LNCAP (cell line): ENCODE results near the gene CCDC136.

ENCODE experiments used
- TF ChIP-seq, protein P1 (sequence below): fragments of 450-650 bp; IDR thresholded peaks from 2 replicates; pipeline ENCODE4 v1.5.1; 2017; ENCODE audit warnings: mild to moderate bottlenecking

CCDC136 gene

DNA sequence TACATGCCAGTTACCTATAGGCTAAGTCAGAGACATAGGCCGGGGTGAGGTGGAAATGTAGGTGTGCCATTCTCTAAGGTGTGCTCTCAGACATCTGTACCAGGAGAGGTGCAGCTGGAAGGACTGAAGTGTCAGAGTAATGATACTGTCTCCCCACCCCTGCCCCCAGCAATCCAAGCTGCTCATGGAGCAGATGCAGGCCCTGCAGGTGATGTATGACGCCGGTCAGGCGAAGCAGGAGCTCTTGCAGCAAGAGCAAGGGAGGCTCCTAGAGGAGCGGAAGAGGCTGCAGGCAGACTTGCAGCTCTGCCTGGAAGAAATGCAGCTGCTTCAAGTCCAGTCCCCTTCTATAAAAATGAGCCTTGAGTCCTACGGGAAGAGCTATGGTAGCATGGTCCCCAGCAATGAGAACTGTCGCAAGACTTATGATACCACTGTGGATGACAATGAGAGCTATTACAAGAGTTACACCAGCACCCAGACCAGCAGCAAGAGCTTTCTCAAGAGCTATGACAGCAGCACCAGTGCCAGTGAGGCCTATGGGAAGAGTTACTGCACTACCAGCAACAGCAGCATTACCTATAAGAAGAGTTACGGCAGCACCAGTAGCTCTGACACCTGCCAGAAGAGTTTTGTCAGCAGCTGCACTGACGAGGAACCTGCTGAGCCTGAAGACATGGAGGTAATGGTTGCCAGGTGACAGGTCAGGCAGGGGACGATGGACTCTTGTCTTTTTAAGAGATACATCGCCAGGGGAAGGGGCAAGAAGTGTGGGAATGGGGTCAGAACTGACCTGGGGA is 20.1 kb downstream of the CCDC136 start:
- TF ChIP-seq, protein P1, sequence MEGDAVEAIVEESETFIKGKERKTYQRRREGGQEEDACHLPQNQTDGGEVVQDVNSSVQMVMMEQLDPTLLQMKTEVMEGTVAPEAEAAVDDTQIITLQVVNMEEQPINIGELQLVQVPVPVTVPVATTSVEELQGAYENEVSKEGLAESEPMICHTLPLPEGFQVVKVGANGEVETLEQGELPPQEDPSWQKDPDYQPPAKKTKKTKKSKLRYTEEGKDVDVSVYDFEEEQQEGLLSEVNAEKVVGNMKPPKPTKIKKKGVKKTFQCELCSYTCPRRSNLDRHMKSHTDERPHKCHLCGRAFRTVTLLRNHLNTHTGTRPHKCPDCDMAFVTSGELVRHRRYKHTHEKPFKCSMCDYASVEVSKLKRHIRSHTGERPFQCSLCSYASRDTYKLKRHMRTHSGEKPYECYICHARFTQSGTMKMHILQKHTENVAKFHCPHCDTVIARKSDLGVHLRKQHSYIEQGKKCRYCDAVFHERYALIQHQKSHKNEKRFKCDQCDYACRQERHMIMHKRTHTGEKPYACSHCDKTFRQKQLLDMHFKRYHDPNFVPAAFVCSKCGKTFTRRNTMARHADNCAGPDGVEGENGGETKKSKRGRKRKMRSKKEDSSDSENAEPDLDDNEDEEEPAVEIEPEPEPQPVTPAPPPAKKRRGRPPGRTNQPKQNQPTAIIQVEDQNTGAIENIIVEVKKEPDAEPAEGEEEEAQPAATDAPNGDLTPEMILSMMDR = no peak

DNA sequence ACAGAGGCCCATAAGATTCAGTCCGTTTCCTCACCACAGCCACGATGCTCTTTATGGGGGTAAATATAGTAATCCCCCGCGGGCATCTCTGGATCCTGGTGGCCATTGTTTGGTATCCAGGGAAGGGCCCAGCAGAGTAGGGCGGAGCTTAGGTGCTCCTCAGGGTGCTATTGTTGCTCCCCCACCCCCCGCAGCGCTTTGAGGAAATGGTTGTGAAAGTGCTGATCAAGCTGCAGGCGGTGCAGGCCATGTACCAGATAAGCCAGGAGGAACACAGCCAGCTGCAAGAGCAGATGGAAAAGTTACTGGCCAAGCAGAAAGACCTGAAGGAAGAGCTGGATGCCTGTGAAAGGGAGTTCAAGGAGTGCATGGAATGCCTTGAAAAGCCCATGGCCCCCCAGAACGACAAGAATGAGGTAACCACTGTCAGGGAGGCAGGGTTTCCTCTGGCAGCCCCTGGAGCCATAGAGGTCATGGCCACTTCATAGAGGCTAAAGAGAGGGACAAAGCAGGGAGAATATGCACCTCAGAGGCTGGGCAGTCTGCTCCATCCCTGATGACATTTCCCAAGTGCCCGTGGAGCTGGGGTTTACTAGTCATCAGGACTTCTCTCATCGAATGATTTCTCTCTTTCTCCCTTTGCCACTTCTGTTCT is 20.9 kb downstream of the CCDC136 start:
- TF ChIP-seq, protein P1 = no peak

DNA sequence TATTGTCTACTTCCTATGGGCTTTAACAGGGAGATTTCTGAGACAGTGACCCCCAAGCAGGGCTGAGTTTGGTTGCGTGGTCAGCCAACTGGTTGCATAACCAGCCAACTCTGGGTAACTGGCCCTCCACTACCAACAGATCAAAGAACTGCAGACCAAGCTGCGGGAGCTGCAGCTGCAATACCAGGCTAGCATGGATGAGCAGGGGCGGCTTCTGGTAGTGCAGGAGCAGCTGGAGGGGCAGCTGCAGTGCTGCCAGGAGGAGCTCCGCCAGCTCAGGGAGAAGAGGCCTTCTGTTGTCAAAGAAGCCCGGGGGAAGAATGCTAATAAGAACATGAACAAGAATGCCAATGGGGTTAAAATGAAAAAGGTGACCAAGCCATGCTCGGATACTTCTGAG is 22.7 kb downstream of the CCDC136 start:
- TF ChIP-seq, protein P1 = no peak

DNA sequence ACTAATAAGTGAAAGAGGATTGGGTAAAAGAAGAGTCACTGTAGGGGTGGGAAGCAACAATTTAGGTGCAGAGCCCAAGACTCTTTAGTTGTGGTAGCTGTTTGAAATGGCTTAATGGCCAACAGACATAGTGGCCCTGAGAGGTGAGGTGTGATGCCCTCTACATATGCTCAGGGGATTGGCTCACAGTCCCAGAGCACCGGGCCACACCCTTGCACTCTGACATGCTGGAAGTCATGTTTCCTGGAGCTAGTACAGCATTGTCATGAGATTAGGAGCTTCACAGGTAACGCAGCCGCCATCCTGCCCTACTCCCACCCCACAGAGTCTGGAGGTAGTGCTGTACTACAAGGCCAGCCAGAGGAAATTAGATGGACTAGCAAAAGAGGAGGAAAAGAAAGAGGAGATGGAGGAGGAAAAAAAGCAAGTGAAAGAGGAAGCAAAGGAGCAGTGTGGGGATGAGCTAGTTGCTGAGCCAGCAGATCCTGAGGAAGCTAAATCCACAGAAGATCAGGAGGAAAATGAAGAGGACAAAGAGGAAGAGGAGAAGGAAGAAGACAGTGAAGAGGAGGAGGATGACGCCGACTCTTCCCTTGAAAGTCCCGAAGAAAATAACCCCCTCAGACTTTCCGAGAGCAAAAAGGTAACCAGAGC is 23.6 kb downstream of the CCDC136 start:
- TF ChIP-seq, protein P1 = no peak

DNA sequence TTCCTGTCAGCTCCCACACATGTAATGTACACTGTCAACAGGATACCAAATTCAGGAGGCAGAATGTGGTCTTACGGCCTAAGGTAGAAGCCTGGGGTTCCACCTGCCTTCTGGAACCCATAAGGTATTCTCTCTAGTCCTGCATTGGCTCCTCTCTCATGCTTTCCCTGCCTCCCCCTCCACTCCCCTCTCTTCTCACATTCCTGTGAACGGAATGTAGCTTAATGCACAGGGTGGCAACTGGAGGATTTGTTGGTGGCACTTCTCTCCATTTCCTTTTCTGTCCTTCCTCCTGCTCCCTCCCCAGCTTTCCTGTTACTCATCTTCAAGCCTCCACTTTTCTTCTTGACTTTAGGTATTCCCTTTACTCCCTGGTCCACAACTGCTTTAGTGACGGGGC is 26.9 kb downstream of the CCDC136 start:
- TF ChIP-seq, protein P1 = no peak

DNA sequence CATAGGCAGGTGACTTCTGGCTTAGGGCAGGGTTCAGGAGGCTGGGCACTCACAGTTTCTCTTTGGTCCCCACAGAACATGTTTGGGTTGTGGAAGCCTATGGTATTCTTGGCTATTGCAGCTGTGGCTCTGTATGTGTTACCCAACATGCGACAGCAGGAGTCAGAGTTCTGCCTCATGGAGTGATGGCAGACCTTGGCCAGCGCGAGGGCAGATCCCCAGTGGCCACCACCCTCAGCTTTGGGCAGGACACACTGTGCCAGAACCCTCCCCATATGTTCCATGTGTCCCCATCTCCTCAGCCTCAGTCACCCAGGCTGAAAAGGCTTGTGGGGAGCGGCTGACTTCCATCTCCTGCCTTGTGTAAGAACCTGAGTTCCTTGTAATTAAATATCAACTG is 30.0 kb downstream of the CCDC136 start:
- TF ChIP-seq, protein P1 = no peak

DNA sequence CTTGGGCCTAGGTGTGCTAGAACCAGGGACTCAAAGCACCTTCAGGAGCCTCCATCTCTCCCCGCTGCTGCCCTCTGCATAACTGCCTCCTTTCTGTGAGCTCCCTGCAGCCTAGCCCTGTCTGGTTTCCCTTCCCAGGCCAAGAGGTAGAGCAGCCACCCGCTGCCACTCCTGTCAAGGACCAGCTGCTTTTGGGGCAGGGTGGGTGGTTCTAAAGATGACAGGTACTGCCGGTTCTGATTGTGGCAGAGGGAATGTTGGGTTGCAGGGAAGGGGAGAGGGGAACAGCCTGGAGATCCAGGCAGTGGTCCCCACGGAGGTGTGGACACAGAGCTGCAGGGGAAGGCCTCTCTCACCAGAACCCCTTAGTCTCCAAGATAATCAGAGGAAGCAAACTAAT is 34.7 kb downstream of the CCDC136 start:
- TF ChIP-seq, protein P1 = no peak
